Liver (tissue), 9 donors: ENCODE data around the gene MOXD1. TPM values are rescaled to one million over a fixed set of nuclear protein-coding genes. Genes with fewer than 3 reads are reported as not detected.

ENCODE experiments used
- DNase-seq: peaks from one replicate; pipeline ENCODE4 v3.0.0-alpha.2; 2017; ENCODE audit warnings: low spot score
- H3K27ac ChIP-seq, 2 donors: one replicate each; pipeline ENCODE4 v1.7.0; 2013; ENCODE audit warnings: inconsistent platforms in 2 of 2, low read length in 2 of 2, control low read depth in 1 of 2, low read depth in 1 of 2, mild to moderate bottlenecking in 1 of 2
- H3K27me3 ChIP-seq, 4 donors: one replicate each; pipeline versions ENCODE4 v1.6.1 to v1.7.0; 2013; ENCODE audit warnings: low read length in 3 of 4, inconsistent platforms in 1 of 4, mild to moderate bottlenecking in 1 of 4, moderate library complexity in 1 of 4; ENCODE audit not compliant: control insufficient read depth in 4 of 4, insufficient read depth in 4 of 4
- H3K36me3 ChIP-seq, 4 donors: one replicate each; pipeline versions ENCODE4 v1.6.1 to v1.7.0; 2013; ENCODE audit warnings: low read length in 3 of 4, mild to moderate bottlenecking in 3 of 4, low read depth in 1 of 4, moderate library complexity in 1 of 4; ENCODE audit not compliant: control insufficient read depth in 4 of 4, insufficient read depth in 3 of 4
- H3K4me1 ChIP-seq, 4 donors: one replicate each; pipeline versions ENCODE4 v1.6.1 to v1.7.0; 2013; ENCODE audit warnings: low read length in 3 of 4, mild to moderate bottlenecking in 3 of 4, moderate library complexity in 1 of 4; ENCODE audit not compliant: control insufficient read depth in 4 of 4, insufficient read depth in 4 of 4
- H3K4me3 ChIP-seq, 3 donors: one replicate each; pipeline versions ENCODE4 v1.6.1 to v1.7.0; 2013; ENCODE audit warnings: low read length in 3 of 3, control low read depth in 1 of 3, low read depth in 1 of 3, mild to moderate bottlenecking in 1 of 3
- H3K9ac ChIP-seq, 2 donors: one replicate each; pipeline ENCODE4 v1.7.0; 2013; ENCODE audit warnings: low read length in 2 of 2, mild to moderate bottlenecking in 2 of 2, moderate library complexity in 2 of 2, control low read depth in 1 of 2, low read depth in 1 of 2
- H3K9me3 ChIP-seq, 4 donors: one replicate each; pipeline versions ENCODE4 v1.6.1 to v1.7.0; 2013; ENCODE audit warnings: low read length in 3 of 4; ENCODE audit not compliant: control insufficient read depth in 4 of 4
- ATF3 ChIP-seq: IDR thresholded peaks from 2 replicates; pipeline ENCODE4 v1.6.1; 2016; ENCODE audit warnings: antibody characterized with exemption
- CTCF ChIP-seq: fragments of 150-350 bp; IDR thresholded peaks from 2 replicates; pipeline ENCODE4 v1.5.1; 2017; ENCODE audit warnings: improper control_type of control experiment, low read depth, low read length; ENCODE audit not compliant: missing input control
- EGR1 ChIP-seq, 2 donors: IDR thresholded peaks; 2 replicates each; pipeline ENCODE4 v1.6.1; 2016 to 2018; ENCODE audit warnings: antibody characterized with exemption in 2 of 2, low read depth in 2 of 2
- FOXA1 ChIP-seq: IDR thresholded peaks from 2 replicates; pipeline ENCODE4 v1.6.1; 2016; ENCODE audit warnings: antibody characterized with exemption
- FOXA2 ChIP-seq: IDR thresholded peaks from 2 replicates; pipeline ENCODE4 v1.6.1; 2016; ENCODE audit warnings: antibody characterized with exemption
- GABPA ChIP-seq, 2 donors: IDR thresholded peaks in 1 of 2; conservative IDR thresholded peaks in 1 of 2; 2 replicates each; pipeline ENCODE4 v1.6.1; 2016; ENCODE audit warnings: antibody characterized with exemption in 2 of 2, mild to moderate bottlenecking in 1 of 2, moderate library complexity in 1 of 2
- HNF4A ChIP-seq, 2 donors: conservative IDR thresholded peaks; 2 replicates each; pipeline ENCODE4 v1.6.1; 2016; ENCODE audit warnings: antibody characterized with exemption in 2 of 2, mild to moderate bottlenecking in 2 of 2
- HNF4G ChIP-seq: IDR thresholded peaks from 2 replicates; pipeline ENCODE4 v1.6.1; 2016; ENCODE audit warnings: antibody characterized with exemption
- JUND ChIP-seq, 2 donors: IDR thresholded peaks; 2 replicates each; pipeline ENCODE4 v1.6.1; 2016; ENCODE audit warnings: antibody characterized with exemption in 2 of 2
- MAX ChIP-seq: IDR thresholded peaks from 2 replicates; pipeline ENCODE4 v1.6.1; 2016; ENCODE audit warnings: antibody characterized with exemption
- RAD21 ChIP-seq, 2 donors: IDR thresholded peaks; 2 replicates each; pipeline ENCODE4 v1.6.1; 2016; ENCODE audit warnings: antibody characterized with exemption in 2 of 2, mild to moderate bottlenecking in 2 of 2
- REST ChIP-seq: IDR thresholded peaks from 2 replicates; pipeline ENCODE4 v1.6.1; 2016; ENCODE audit warnings: antibody characterized with exemption, mild to moderate bottlenecking
- RXRA ChIP-seq, 2 donors: IDR thresholded peaks; 2 replicates each; pipeline ENCODE4 v1.6.1; 2017 to 2018; ENCODE audit warnings: antibody characterized with exemption in 2 of 2, mild to moderate bottlenecking in 1 of 2
- SP1 ChIP-seq: IDR thresholded peaks from 2 replicates; pipeline ENCODE4 v1.6.1; 2018; ENCODE audit warnings: antibody characterized with exemption, mild to moderate bottlenecking
- TAF1 ChIP-seq: conservative IDR thresholded peaks from 2 replicates; pipeline ENCODE4 v1.6.1; 2016; ENCODE audit warnings: antibody characterized with exemption, mild to moderate bottlenecking
- YY1 ChIP-seq: IDR thresholded peaks from 2 replicates; pipeline ENCODE4 v1.6.1; 2016; ENCODE audit warnings: antibody characterized with exemption, mild to moderate bottlenecking
- ZBTB33 ChIP-seq: IDR thresholded peaks from 2 replicates; pipeline ENCODE4 v1.6.1; 2016; ENCODE audit warnings: antibody characterized with exemption
- WGBS: extraction: QIAGEN DNeasy Blood & Tissue Kit; methylation state at CpG from one replicate; pipeline ENCODE4 v1.1.7; 2013; 5-methylcytosine and 5-hydroxymethylcytosine counted together
- polyA plus RNA-seq, 2 donors: library from polyadenylated mRNA; stranded (reverse) in 1 of 2; unstranded in 1 of 2; fragments of 200-250 nt in 1 of 2; fragments of >200 nt in 1 of 2; fragmentation: Nextera tagmentation in 1 of 2; extraction: Ambion mirVana in 1 of 2; gene quantifications; one replicate each; pipeline versions ENCODE4 v1.2.1 to v1.2.3, GENCODE V29; 2013 to 2015
- total RNA-seq, 2 donors: library from RNA; depleted of rRNA; stranded (reverse); fragments of >200 nt; gene quantifications; one replicate each; pipeline ENCODE4 v1.2.3, GENCODE V29; 2014
- donor health status: healthy.
- donor health status: healthy.
- donor health status: healthy.
- donor health status: healthy.
- donor health status: healthy.

The MOXD1 gene
- total and polyA plus RNA-seq, 4 donors, result 0.14 to 0.48 (median 0.24) TPM

- WGBS, result 77% methylated on average over 2 of the region's 2 CpGs
- TF ChIP-seq HNF4A (conservative IDR thresholded peaks at IDR 0.05), result no peak
- no peak for TF ChIP-seq FOXA1
- TF ChIP-seq RAD21 (IDR thresholded peaks at IDR 0.05), result no peak
- TF ChIP-seq RXRA (IDR thresholded peaks at IDR 0.05), result no peak
- TF ChIP-seq EGR1 (IDR thresholded peaks at IDR 0.05; ENCODE audit: low read depth in 2 of 2), result no peak
- no peak for TF ChIP-seq GABPA (IDR thresholded peaks at IDR 0.05 in 1 of 2, conservative IDR thresholded peaks at IDR 0.05 in 1 of 2)
- TF ChIP-seq MAX, result no peak
- Histone ChIP-seq H3K27me3 (peaks cover 0 to 5% (median 0%) of the 10 kb centered on the region in 4 donors), H3K9me3 (peaks cover 0 to 3% (median 0%) of the 10 kb centered on the region in 4 donors), H3K4me1 (no peaks in the 10 kb centered on the region), H3K9ac (no peak overlapping the region), H3K27ac (no peak overlapping the region), H3K4me3 (no peak overlapping the region), H3K36me3 (no peaks in the 10 kb centered on the region)
- no peak for DNase-seq
Measured at GRCh38 chr6:132395015-132395597, 6.2 kb downstream of the MOXD1 start.

GRCh38 chr6:132392792-132393191 lies 8.5 kb downstream of the MOXD1 start:
- no peaks in the 10 kb centered on the region for H3K4me1 ChIP-seq
- 95% methylated on average over 2 of the region's 2 CpGs for WGBS
- DNase-seq, result no peak

GRCh38 chr6:132392270-132392646 lies 9.0 kb downstream of the MOXD1 start:
- 76% methylated on average over 5 of the region's 5 CpGs for whole genome bisulfite sequencing
- H3K27ac ChIP-seq, result no peak overlapping the region
- TF ChIP-seq HNF4G (no peak), FOXA1 (no peak), RXRA (IDR thresholded peaks at IDR 0.05) (no peak), REST (no peak), ATF3 (no peak), HNF4A (conservative IDR thresholded peaks at IDR 0.05) (no peak), SP1 (no peak), TAF1 (no peak), ZBTB33 (no peak), JUND (IDR thresholded peaks at IDR 0.05) (no peak), EGR1 (IDR thresholded peaks at IDR 0.05; ENCODE audit: low read depth in 2 of 2) (no peak), YY1 (no peak), FOXA2 (no peak), MAX (no peak)

More at GRCh38 chr6:132392792-132393191, 8.5 kb downstream of the MOXD1 start:
- TF ChIP-seq CTCF (peak; percentile 37), RXRA (IDR thresholded peaks at IDR 0.05) (no peak), RAD21 (IDR thresholded peaks at IDR 0.05) (peak; percentile 72 to 74)
- H3K27me3 ChIP-seq, result peaks cover 0 to 3% (median 0%) of the 10 kb centered on the region in 4 donors
- peaks cover 0 to 3% (median 0%) of the 10 kb centered on the region in 4 donors for H3K9me3 ChIP-seq
- H3K9ac ChIP-seq, result no peak overlapping the region
- H3K4me3 ChIP-seq, result no peak overlapping the region
- no peaks in the 10 kb centered on the region for H3K36me3 ChIP-seq
- H3K27ac ChIP-seq, result no peak overlapping the region

More at GRCh38 chr6:132392270-132392646, 9.0 kb downstream of the MOXD1 start:
- no peak for DNase-seq
- Histone ChIP-seq H3K36me3 (no peaks in the 10 kb centered on the region), H3K4me3 (no peak overlapping the region), H3K27me3 (peaks cover 0 to 3% (median 0%) of the 10 kb centered on the region in 4 donors), H3K4me1 (no peaks in the 10 kb centered on the region), H3K9ac (no peak overlapping the region), H3K9me3 (peaks cover 0 to 3% (median 0%) of the 10 kb centered on the region in 4 donors)
